GM21423 (cell line): ENCODE data around the gene NRK.
"Not testable (repeated sequence)": the region's sequence is repeated elsewhere in the genome, so short reads cannot be mapped to it uniquely, and the experiment has no call there.

Source experiments
- ATAC-seq: cut with Tn5 transposase; IDR thresholded peaks from one replicate; pipeline ENCODE4 v1.9.1; 2021; ENCODE audit warnings: mild to moderate bottlenecking, moderate library complexity; ENCODE audit not compliant: unreplicated experiment

Gene NRK, protein sequence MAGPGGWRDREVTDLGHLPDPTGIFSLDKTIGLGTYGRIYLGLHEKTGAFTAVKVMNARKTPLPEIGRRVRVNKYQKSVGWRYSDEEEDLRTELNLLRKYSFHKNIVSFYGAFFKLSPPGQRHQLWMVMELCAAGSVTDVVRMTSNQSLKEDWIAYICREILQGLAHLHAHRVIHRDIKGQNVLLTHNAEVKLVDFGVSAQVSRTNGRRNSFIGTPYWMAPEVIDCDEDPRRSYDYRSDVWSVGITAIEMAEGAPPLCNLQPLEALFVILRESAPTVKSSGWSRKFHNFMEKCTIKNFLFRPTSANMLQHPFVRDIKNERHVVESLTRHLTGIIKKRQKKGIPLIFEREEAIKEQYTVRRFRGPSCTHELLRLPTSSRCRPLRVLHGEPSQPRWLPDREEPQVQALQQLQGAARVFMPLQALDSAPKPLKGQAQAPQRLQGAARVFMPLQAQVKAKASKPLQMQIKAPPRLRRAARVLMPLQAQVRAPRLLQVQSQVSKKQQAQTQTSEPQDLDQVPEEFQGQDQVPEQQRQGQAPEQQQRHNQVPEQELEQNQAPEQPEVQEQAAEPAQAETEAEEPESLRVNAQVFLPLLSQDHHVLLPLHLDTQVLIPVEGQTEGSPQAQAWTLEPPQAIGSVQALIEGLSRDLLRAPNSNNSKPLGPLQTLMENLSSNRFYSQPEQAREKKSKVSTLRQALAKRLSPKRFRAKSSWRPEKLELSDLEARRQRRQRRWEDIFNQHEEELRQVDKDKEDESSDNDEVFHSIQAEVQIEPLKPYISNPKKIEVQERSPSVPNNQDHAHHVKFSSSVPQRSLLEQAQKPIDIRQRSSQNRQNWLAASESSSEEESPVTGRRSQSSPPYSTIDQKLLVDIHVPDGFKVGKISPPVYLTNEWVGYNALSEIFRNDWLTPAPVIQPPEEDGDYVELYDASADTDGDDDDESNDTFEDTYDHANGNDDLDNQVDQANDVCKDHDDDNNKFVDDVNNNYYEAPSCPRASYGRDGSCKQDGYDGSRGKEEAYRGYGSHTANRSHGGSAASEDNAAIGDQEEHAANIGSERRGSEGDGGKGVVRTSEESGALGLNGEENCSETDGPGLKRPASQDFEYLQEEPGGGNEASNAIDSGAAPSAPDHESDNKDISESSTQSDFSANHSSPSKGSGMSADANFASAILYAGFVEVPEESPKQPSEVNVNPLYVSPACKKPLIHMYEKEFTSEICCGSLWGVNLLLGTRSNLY (N-terminal part only)

DNA sequence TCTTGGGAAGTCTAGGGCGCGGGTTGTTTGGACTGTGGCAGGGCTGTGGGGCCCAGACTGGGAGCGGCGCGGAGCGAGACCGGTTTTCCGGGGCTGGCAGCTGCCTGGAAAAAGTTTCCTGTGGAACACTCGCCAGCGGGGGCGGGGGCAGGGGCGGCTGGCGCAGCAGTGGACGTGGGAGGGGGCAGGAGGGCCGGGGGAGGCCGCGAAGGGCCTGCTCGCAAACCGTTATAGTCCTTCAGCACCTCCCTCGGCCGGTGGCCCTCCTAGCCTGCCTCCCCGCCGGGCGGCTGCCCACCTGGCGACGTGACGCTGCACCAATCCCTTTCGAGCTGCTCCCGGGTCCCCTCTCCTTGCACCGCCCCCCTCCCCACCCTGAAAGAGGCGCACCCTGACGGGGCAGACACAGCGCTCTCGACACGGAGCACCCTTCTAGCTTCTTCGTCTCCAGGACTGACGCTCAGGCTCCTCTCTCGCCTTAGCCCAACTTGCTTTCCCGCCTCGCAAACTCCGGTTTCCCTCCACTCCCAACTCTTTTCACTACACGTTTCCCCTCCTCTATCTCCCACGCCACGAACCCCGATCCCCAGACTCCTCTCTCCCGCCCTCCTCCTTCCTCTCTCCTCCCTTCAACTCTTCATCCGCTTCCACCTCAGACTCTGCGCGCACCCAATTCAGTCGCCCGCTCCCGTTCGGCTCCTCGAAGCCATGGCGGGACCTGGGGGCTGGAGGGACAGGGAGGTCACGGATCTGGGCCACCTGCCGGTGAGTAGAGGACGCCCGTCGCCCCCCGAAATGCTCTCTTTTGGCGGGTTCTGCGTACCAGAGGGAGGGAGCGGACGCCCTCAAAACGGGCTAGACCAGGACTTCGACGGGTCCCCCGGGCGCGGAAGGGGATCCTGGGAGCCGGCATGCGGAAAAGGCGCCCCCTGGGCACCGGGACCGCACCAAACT is at the start of gene NRK:
NRK (plus strand) TSS at position 402 of the 954 bp plus-strand sequence; CDS start at position 709, 307 bp downstream.
- ATAC-seq = no peak

DNA sequence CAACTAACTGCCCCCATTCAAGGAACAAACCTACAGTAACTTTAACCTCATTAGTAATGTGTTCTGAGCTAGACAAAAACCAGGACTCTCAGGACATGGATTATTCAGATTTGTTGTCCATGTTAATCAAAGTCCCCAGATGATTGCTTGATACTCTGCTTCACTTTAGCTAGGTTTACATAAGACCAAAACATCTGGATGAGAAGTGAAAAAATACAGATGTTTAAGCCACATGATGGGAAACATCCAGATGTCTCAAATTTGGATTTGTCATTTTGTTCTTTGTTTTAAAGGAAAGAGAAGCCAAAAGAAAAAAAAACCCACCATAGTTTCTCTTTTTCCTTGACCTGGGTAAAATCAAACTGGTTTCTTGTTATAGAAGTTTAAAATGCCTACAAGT is 48.5 kb upstream of the NRK start:
- ATAC-seq = no peak

DNA sequence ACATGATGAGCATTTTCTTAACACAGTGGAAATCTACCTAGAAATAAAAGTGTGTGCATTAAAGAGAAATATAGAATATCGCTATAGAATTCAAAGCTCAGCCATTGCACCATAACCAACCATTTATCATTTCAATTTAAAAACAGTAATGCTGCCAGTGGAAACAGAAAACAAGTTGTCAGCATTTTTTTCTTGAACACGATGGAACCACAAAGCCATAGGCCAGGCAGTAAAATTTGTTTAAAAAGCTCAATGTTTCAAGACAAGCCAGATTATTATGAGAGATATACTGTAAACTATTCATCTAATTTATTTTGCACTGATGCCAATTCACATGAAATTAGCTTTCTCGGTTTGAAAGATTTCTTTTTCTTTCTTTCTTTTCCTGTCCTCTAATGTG is 46.7 kb upstream of the NRK start:
- no peak for ATAC-seq

DNA sequence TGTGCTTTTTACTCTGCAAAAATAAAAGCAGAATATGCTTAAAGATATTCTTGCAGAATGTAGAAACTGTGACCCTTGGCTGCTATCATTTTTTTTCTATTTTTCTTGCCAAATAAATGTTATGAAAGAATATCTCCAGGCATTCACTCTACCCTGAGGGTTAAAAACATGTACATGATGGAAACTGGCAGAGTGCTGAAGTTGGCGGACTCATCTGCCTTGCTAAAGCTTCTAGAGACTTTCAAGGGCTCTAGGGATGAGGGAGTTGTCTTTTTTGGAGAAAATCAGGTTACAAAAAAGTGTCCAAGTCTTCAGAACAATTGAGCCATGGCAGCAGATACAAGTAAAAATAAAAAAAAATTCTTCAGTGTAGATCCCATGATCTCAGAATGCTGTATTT is 40.5 kb upstream of the NRK start:
- ATAC-seq = no peak

DNA sequence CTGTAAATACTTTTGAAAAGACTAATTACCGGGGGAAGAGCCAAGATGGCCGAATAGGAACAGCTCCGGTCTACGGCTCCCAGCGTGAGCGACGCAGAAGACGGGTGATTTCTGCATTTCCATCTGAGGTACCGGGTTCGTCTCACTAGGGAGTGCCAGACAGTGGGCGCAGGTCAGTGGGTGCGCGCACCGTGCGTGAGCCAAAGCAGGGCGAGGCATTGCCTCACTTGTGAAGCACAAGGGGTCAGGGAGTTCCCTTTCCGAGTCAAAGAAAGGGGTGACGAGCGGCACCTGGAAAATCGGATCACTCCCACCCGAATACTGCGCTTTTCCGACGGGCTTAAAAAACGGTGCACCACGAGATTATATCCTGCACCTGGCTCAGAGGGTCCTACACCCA is 25.5 kb upstream of the NRK start:
- ATAC-seq = not testable (repeated sequence)

DNA sequence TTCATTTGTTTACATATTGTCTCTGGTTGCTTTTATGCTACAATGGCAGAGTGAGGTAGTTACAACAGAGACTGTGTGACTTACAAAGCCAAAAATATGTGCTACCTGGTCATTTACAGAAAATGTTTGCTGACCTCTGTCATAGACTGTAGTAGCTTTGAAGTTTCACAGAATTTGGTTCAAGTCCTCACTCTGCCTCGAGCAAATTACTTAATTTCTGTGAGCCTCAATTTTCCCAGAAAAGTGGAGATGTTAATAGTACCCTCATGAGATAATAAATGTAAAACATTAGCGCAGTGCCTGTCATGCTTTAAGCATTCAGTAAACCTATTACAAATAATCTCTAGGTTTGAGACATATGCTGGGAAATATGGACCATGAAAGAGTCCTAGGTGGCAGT is 18.4 kb upstream of the NRK start:
- no peak for ATAC-seq

DNA sequence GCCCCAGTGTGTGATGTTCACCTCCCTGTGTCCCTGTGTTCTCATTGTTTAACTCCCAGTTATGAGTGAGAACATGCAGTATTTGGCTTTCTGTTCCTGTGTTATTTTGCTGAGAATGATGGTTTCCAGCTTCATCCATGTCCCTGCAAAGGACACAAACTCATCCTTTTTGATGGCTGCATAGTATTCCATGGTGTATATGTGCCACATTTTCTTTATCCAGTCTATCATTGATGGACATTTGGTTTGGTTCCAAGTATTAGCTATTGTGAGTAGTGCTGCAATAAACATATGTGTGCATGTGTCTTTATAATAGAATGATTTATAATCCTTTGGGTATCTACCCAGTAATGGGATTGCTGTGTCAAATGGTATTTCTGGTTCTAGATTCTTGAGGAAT is 16.7 kb upstream of the NRK start:
- not testable (repeated sequence) for ATAC-seq

DNA sequence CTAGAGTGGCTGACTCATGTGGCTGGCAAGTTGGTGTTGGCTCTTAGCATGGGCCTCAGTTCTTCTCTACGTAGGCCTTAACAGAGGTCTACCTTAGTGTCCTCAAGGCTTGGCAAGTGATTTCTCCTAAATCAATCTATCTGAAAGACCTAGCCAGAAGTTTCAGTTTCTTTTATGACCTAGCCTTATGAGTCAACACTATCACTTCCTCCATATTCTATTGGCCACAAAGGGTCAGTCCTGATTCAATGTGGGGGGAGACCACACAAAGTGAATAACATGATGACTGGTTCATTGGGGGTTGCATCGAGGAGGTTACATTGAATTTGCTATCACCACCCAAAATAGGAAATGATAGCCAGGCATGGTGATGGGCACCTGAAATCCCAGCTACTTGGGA is 5.8 kb upstream of the NRK start:
- ATAC-seq = no peak

DNA sequence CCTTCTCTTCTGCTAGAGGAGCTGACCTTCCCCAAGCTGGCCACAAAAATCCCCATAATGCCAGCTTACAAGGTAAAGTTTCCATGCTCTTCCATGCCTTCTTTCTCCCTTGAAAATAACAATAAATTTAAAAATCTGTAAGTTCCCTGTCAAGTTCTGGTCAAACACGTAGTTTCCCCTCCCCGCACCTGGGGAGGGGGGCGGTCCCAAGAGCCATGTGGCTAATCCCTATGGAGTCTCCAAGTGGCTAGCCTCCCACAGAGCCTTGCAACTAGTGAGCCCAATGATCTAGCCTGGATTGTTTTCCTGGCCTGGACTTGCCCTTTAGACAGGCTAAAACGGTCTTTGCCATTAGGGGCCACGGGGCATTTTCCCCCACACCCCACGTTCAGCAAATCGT is 2.1 kb upstream of the NRK start:
- no peak for ATAC-seq

DNA sequence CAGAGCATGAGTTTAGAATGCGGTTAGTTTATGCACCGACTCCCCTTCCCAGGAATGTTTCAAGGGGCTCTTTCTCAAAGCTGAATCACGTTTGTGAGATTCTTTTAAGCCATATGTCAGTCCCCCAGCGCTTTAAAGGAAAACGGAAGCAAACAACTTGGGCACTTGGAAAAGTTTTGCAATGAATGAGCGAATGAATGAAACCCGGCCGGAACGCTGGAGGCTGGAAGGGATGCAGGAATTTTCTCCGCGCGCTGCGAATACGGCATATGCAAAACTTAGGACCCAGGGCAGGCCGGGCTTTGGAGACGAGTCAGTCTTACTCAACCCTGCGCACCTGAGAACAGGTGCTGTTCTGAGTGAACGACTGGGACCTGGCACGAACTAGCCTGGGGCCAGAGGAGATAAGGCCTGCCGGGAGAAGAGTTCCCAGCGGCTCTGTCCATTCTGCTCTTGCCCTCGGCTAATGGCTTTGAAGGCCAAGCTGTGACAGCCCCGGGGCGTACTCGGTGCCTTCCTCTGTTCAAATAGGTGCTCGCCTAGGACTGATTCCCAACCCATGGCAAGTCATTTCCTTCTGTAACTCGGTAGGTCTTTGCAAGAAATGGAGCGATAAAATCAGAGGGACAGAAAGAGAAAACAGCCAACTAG is 743 bp upstream of the NRK start:
- no peak for ATAC-seq

DNA sequence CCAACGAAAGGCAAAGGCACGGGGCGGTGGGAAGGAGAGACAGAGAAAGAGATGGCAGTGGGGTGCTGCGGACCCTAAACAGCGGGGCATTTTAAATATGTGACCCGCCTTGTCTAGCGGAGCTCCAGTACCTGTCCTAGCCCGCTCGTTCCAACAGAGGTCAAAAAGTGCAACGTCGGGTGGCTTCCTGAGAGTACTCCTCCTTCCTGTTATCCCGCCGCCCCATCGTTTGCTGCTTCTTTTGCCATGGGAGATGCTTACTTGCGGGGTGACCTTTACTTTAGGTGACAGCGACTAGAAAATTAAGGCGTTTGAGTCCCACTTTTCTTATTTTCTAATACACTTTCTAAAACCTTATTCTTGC is 735 bp downstream of the NRK start:
- ATAC-seq = no peak

DNA sequence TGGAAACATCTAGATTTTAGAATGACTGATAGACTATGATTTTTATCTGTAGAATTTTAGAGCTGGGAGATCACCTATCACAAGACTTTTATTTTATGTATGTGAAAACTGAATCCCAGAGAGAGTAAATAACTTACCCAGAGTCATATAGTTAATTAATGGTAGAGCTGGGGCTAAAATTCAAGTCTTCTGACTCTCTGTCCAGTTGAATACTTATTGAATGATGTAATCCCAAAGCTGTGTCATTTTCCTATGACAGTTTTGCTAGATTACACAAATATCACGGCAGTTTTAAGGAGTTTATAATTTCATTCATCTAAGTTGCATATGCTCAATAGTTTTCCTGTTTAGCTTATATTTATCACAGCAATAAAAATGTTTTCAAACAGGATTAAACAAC is 6.7 kb downstream of the NRK start:
- no peak for ATAC-seq

DNA sequence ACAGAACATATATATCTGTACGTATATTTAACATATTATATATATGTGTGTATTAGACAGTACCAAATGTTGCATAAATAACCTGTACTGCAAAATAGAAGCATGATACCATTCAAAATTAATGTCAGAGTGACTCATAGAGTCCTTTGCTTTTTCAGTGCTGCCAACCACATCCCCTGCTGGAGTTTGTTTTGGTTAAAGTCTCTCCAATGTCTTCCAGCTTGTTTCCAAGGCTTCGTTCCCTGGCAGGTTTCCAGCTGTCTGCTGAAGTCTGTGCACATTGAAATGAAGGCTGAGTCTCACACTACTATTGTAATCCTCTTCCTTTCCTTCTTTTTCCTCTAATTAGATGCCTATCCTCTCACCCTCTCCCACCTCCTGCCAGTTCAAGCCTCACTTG is 14.9 kb downstream of the NRK start:
- no peak for ATAC-seq

DNA sequence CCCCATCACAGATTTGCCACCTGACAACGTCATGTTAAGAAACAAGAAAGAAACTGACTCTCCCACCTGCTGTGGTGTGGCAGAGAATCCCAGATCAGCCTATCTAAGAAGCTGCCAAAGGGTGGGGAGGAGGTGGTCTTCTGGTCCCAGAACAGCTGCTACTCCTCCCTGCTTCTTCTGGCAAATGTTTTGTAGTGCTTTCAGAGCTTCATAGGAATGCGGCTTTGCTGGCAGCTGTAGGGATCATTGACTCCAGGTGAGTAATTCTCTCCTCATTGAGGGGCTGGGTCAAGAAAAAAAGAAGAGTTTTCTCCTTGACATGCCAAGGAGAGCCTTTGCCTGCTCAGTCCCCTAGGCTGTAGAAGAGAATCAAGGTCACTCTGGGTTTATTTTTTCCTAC is 23.3 kb downstream of the NRK start:
- ATAC-seq = no peak

DNA sequence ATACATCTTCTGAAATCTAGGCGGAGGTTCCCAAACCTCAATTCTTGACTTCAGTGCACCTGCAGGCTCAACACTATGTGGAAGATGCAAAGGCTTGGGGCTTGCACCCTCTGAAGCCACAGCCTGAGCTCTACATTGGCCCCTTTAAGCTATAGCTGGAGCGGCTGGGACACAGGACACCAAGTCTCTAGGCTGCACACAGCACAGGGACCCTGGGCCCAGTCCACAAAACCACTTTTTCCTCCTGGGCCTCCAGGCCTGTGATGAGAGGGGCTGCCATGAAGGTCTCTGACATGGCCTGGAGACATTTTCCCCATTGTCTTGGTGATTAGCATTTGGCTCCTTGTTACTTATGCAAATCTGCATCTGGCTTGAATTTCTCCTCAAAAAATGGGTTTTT is 27.8 kb downstream of the NRK start:
- ATAC-seq = not testable (repeated sequence)

DNA sequence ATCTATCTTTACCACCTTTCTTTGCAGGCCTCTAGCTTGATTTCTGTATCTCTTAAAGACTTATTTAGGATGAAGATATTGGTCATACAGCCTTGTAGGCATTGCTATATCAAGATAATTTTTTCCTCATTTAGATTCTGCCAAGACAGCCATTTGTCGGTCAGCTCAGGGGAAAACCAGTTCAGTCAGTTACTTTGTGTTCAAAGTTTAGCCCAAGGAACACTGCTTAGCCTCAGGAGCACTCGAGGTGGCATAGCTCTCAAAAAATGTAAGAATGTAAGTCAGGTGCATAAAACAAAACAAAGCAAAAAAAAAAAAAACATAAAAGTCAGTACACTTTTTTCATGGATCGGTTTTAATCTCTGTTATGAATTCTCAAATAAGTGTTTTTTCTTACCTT is 43.4 kb downstream of the NRK start:
- ATAC-seq = no peak

DNA sequence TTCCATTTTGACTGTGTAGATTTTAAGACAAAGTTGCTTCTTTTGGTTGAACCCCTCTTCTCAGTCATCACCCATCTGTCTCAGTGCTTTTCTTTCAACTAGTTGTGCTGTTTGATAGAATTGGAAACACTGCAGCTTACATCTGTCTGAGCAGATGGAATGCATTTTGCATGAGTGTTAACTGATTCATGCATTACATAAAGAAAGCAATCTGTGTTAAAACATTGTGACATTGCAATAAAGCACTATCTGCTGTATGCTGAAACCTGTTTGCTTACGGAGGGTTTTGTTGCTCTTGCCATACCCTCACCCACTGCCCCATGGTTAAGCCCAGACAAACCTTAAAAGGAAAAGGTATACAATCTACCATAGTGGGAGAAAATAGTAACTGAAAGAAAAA is 47.4 kb downstream of the NRK start:
- ATAC-seq = no peak

DNA sequence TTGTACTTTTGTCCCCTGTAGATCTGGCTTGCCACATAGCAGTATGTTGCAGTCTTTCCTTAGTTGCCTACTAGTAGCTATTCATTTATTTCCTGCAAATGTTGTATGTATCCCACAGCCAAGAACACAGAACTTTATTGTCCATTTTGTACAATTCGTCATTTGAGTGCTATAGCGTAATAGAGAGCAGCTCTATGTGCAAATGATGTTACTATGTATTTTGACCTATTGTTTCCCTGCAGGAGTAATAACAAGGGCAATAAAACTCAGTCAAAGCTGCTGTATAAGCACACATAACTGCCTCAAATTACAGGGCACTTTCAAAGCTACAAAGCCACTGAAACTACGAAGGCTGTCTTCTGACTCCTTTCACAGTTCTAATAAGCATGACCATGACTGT is 48.1 kb downstream of the NRK start:
- ATAC-seq = no peak

DNA sequence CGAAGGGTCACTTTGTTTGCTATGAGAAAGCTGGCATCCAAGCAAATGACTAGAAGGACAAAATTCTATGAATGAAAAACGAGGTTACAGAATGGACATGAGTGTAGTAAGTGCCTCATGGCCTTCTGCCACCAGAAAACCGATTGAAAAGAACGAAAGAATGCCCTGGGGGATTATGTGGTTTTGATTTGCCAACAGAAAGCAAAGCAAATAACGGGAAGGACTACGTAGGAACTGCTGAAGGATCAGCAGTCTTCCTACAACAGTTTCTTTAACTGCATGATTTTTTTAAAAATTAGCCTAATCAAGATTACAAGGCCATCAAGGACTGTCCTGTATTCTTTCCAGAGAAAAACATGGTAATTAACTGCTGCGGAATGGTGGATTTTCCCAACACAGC is 50.6 kb downstream of the NRK start:
- ATAC-seq = no peak

DNA sequence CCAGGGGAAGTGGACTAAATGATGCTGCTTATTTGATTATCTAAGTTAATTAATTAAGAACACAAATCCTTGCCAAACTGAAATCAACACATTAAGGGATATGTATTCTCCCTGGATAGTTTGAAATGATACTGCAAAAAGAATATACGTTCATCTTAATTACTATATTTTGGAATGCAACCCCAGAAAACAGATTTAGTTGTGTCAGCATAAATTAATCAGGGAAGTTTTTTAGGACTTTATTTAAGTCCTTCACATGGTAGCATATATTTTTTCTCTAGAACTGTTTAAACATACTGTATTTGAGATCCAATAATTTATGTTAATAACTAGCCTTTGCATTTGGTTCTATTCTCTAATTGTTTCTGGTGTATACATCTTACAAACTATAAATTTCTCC is 52.5 kb downstream of the NRK start:
- ATAC-seq = no peak
